GM21447 (cell line): ENCODE measurements around the gene C17orf67.

Experiments
- ATAC-seq: cut with Tn5 transposase; IDR thresholded peaks from one replicate; pipeline ENCODE4 v1.9.1; 2021; ENCODE audit not compliant: unreplicated experiment

The C17orf67 gene

GRCh38 chr17:56833809-56834379, at the start of gene C17orf67, which contains the start of gene DGKE:
Gene C17orf67 (minus strand): TSS chr17:56833920. CDS start chr17:56815810, 18,110 bp downstream.
Gene DGKE (plus strand): TSS chr17:56834151. CDS start chr17:56834796, 645 bp downstream.
- peak; percentile 72 for ATAC-seq

GRCh38 chr17:56881685-56882295, 48.1 kb upstream of the C17orf67 start:
- no peak for ATAC-seq

- no peak for ATAC-seq
Measured at GRCh38 chr17:56880571-56880970, 46.9 kb upstream of the C17orf67 start.

GRCh38 chr17:56880133-56880532, 46.4 kb upstream of the C17orf67 start:
- ATAC-seq, result no peak

GRCh38 chr17:56879280-56879679, 45.6 kb upstream of the C17orf67 start:
- no peak for ATAC-seq

- ATAC-seq, result no peak
Measured at GRCh38 chr17:56876766-56877179, 43.1 kb upstream of the C17orf67 start.

GRCh38 chr17:56870081-56870651, 36.4 kb upstream of the C17orf67 start:
- ATAC-seq, result no peak

GRCh38 chr17:56868716-56869115, 35.0 kb upstream of the C17orf67 start:
- no peak for ATAC-seq

- ATAC-seq, result no peak
Measured at GRCh38 chr17:56867948-56868376, 34.2 kb upstream of the C17orf67 start.

- ATAC-seq, result no peak
Measured at GRCh38 chr17:56866496-56866895, 32.8 kb upstream of the C17orf67 start.

- ATAC-seq, result no peak
Measured at GRCh38 chr17:56866076-56866475, 32.4 kb upstream of the C17orf67 start.

GRCh38 chr17:56863974-56864373, 30.3 kb upstream of the C17orf67 start:
- no peak for ATAC-seq

GRCh38 chr17:56861899-56862298, 28.2 kb upstream of the C17orf67 start:
- no peak for ATAC-seq

GRCh38 chr17:56851008-56851407, 17.3 kb upstream of the C17orf67 start:
- no peak for ATAC-seq

- ATAC-seq, result no peak
Measured at GRCh38 chr17:56850591-56850990, 16.9 kb upstream of the C17orf67 start.

GRCh38 chr17:56849131-56849530, 15.4 kb upstream of the C17orf67 start:
- no peak for ATAC-seq

GRCh38 chr17:56847106-56847505, 13.4 kb upstream of the C17orf67 start:
- no peak for ATAC-seq

GRCh38 chr17:56845934-56846333, 12.2 kb upstream of the C17orf67 start:
- ATAC-seq, result no peak

- ATAC-seq, result no peak
Measured at GRCh38 chr17:56842577-56842976, 8.9 kb upstream of the C17orf67 start.

- ATAC-seq, result no peak
Measured at GRCh38 chr17:56838687-56839086, 5.0 kb upstream of the C17orf67 start.

- no peak for ATAC-seq
Measured at GRCh38 chr17:56835264-56835585, 1.5 kb upstream of the C17orf67 start.
